C4-2B (cell line): Measurements from ENCODE around the gene LIN28A.

Experiments used
- H3K27ac ChIP-seq: fragments of 450-650 bp; 2 replicates; pipeline ENCODE4 v1.5.1; 2017
- CTCF ChIP-seq: fragments of 450-650 bp; conservative IDR thresholded peaks from 2 replicates; pipeline ENCODE4 v1.5.1; 2017; ENCODE audit warnings: mild to moderate bottlenecking
- ZFX ChIP-seq: fragments of 450-650 bp; IDR thresholded peaks from 2 replicates; pipeline ENCODE4 v1.6.1; 2017

Gene LIN28A

GRCh38 chr1:26419494-26419893 is 8.9 kb downstream of the LIN28A start:
- H3K27ac ChIP-seq, result no peak overlapping the region
- no peak for TF ChIP-seq ZFX
- TF ChIP-seq CTCF, result no peak

- TF ChIP-seq ZFX (no peak), CTCF (no peak)
- H3K27ac ChIP-seq, result no peak overlapping the region
These were observed 19.1 kb downstream of the LIN28A start for GRCh38 chr1:26429721-26430120.

GRCh38 chr1:26431979-26432695 is 21.5 kb downstream of the LIN28A start, which contains the start of gene DHDDS:
Gene DHDDS (plus strand): TSS chr1:26432321. CDS start chr1:26432946, 625 bp downstream.
- TF ChIP-seq ZFX (no peak), CTCF (no peak)
- peak within 1 kb of the TSS; percentile 71 for H3K27ac ChIP-seq

- peak overlapping the region; percentile 71 for H3K27ac ChIP-seq
- TF ChIP-seq ZFX (no peak), CTCF (no peak)
These were observed 22.2 kb downstream of the LIN28A start for GRCh38 chr1:26432793-26433192.

GRCh38 chr1:26434161-26434752 is 23.6 kb downstream of the LIN28A start:
- TF ChIP-seq ZFX (no peak), CTCF (no peak)
- H3K27ac ChIP-seq, result no peak overlapping the region

- TF ChIP-seq ZFX (no peak), CTCF (no peak)
These were observed 27.4 kb downstream of the LIN28A start for GRCh38 chr1:26438041-26438440.

GRCh38 chr1:26440259-26440658 is 29.6 kb downstream of the LIN28A start:
- H3K27ac ChIP-seq, result no peak overlapping the region
- no peak for TF ChIP-seq CTCF
- no peak for TF ChIP-seq ZFX

More at GRCh38 chr1:26438041-26438440, 27.4 kb downstream of the LIN28A start:
- no peak overlapping the region for H3K27ac ChIP-seq
